ENCODE data around the gene HENMT1. TPM values are rescaled to one million over a fixed set of nuclear protein-coding genes. Genes with fewer than 3 reads are reported as not detected.

HENMT1 gene
- total RNA-seq, 1 experiment from 2014 or later: 6.2 TPM

DNA sequence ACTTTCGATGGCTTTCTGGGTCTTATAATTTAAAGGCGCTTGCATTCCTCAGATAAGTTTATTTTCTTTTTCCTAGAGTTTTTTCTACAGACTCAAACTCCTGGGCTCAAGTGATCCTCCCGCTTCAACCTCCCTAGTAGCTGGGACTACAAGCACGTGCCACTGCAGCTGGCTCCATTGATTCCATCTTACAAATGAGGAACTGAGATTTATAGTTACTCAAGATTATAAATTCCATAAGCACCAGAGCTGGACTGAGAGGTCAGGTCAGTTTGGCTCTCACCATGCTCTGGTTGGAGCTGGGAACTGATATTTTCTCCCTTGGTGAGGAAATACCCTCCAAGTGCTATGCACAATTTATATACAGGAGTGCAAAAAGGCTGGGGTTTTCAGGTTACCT lies 17.8 kb upstream of the HENMT1 start:
- H3K9me3 Mint-ChIP-seq: peaks cover 12 to 13% of the 10 kb centered on the region in 2 experiments
- no peaks in the 10 kb centered on the region for H3K9me3 ChIP-seq (ENCODE audit: control insufficient read depth, low read depth, low read length)
- no peak overlapping the region for H3K4ac ChIP-seq (ENCODE audit: low read depth, low read length)
- TF ChIP-seq, protein P1, sequence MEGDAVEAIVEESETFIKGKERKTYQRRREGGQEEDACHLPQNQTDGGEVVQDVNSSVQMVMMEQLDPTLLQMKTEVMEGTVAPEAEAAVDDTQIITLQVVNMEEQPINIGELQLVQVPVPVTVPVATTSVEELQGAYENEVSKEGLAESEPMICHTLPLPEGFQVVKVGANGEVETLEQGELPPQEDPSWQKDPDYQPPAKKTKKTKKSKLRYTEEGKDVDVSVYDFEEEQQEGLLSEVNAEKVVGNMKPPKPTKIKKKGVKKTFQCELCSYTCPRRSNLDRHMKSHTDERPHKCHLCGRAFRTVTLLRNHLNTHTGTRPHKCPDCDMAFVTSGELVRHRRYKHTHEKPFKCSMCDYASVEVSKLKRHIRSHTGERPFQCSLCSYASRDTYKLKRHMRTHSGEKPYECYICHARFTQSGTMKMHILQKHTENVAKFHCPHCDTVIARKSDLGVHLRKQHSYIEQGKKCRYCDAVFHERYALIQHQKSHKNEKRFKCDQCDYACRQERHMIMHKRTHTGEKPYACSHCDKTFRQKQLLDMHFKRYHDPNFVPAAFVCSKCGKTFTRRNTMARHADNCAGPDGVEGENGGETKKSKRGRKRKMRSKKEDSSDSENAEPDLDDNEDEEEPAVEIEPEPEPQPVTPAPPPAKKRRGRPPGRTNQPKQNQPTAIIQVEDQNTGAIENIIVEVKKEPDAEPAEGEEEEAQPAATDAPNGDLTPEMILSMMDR (conservative IDR thresholded peaks at IDR 0.05): no peak
- peaks cover 0 to 9% (median 7%) of the 10 kb centered on the region in 3 experiments; a peak in 6 of 7 replicates for H3K36me3 Mint-ChIP-seq (ENCODE audit: insufficient read depth in 1 of 3, low read depth in 3 of 3)
- H3K4me1 Mint-ChIP-seq: peaks cover 12 to 13% of the 10 kb centered on the region in 2 experiments
- no peak overlapping the region for H4K91ac ChIP-seq (ENCODE audit: insufficient read length, low read depth, low read length)
- no CpG with 5 or more reads among the region's 4 CpGs for WGBS (ENCODE audit: extremely low coverage, insufficient read length, low lambda C conversion rate)
- H2BK20ac ChIP-seq (ENCODE audit: low read depth, low read length, poor library complexity, severe bottlenecking): no peak overlapping the region
- H2BK5ac ChIP-seq (ENCODE audit: insufficient read length, low read length): no peak overlapping the region
- no peak overlapping the region for H4K8ac ChIP-seq (replicated peaks; ENCODE audit: insufficient read length, low read depth, low read length)
- H3K4me3 Mint-ChIP-seq: no peak overlapping the region
- H3K27me3 ChIP-seq (ENCODE audit: insufficient read depth, low read length): no peaks in the 10 kb centered on the region
- no peak overlapping the region for H3K4me2 ChIP-seq (ENCODE audit: insufficient read depth, insufficient read length, low read length)
- no peaks in the 10 kb centered on the region for H4K20me1 ChIP-seq (ENCODE audit: control insufficient read depth, insufficient read depth, insufficient read length)
- H2AK5ac ChIP-seq (ENCODE audit: insufficient read length, low read length): no peak overlapping the region
- no peak overlapping the region for H3K56ac ChIP-seq (ENCODE audit: insufficient read length, low read depth, low read length)
- H3T11ph ChIP-seq (ENCODE audit: low read length): no peak overlapping the region
- H3K23ac ChIP-seq (ENCODE audit: insufficient read length, low read depth, low read length): no peak overlapping the region
- no peak for DNase-seq
- H2BK12ac ChIP-seq (ENCODE audit: insufficient read length, low read depth, low read length): no peak overlapping the region
- H3K4me1 ChIP-seq (ENCODE audit: insufficient read depth, low read length): no peaks in the 10 kb centered on the region; the same call in 1 of the 2 replicates
- H2BK15ac ChIP-seq (ENCODE audit: low read depth, low read length): no peak overlapping the region
- H3K9ac ChIP-seq (ENCODE audit: extremely low read depth, insufficient read length, low read length): no peak overlapping the region
- no peak overlapping the region for H3K27ac ChIP-seq (ENCODE audit: insufficient read length, low read depth, low read length)
- H3K27me3 Mint-ChIP-seq (ENCODE audit: low read depth): no peaks in the 10 kb centered on the region; the same call in none of the 2 replicates
- no peak overlapping the region for H3K27ac Mint-ChIP-seq
- H3K18ac ChIP-seq (ENCODE audit: insufficient read length, low read depth, low read length): no peak overlapping the region
- H3K23me2 ChIP-seq (ENCODE audit: insufficient read length, low read depth, low read length, poor library complexity, severe bottlenecking): no peaks in the 10 kb centered on the region
- no peaks in the 10 kb centered on the region for H3K79me2 ChIP-seq (ENCODE audit: insufficient read depth, low read length)
- H2BK120ac ChIP-seq (ENCODE audit: low read depth, low read length, poor library complexity, severe bottlenecking): no peak overlapping the region
- no peaks in the 10 kb centered on the region for H3K79me1 ChIP-seq (ENCODE audit: insufficient read depth, low read depth, low read length, poor library complexity, severe bottlenecking)
- no peak overlapping the region for H2AFZ ChIP-seq (ENCODE audit: low read length)
- no peak overlapping the region for H4K5ac ChIP-seq (ENCODE audit: insufficient read length, low read depth, low read length)
- no peak overlapping the region for H3K14ac ChIP-seq (ENCODE audit: insufficient read depth, low read length)

All from H9 (cell line).